ENCODE measurements around the gene AASDH. TPM values are rescaled to one million over a fixed set of nuclear protein-coding genes. Genes with fewer than 3 reads are reported as not detected.
"Not testable (repeated sequence)": the region's sequence is repeated elsewhere in the genome, so short reads cannot be mapped to it uniquely, and the experiment has no call there.

The AASDH gene
- total RNA-seq, 1 donor from 2014 or later, result 11.8 TPM

- Mint-ChIP-seq H3K9me3 (peaks cover 4% of the 10 kb centered on the region), H3K27me3 (no peaks in the 10 kb centered on the region), H3K4me1 (peaks cover 2% of the 10 kb centered on the region), H3K27ac (no peak overlapping the region), H3K36me3 (ENCODE audit: low read depth) (peaks cover 26% of the 10 kb centered on the region), H3K4me3 (no peak overlapping the region)
- intact Hi-C loops (cut with micrococcal nuclease), result no loop called here
- no peak for DNase-seq
Observed at GRCh38 chr4:56371426-56372220, 15.7 kb downstream of the AASDH start.

GRCh38 chr4:56370377-56370776, 16.9 kb downstream of the AASDH start:
- Mint-ChIP-seq H3K4me1 (no peaks in the 10 kb centered on the region), H3K27ac (no peak overlapping the region), H3K9me3 (peaks cover 4% of the 10 kb centered on the region), H3K36me3 (ENCODE audit: low read depth) (peaks cover 25% of the 10 kb centered on the region), H3K4me3 (no peak overlapping the region), H3K27me3 (no peaks in the 10 kb centered on the region)
- intact Hi-C loops (cut with micrococcal nuclease), result no loop called here
- no peak for DNase-seq

- H3K4me3 Mint-ChIP-seq; H3K4me1 Mint-ChIP-seq; H3K27me3 Mint-ChIP-seq; intact Hi-C loops (cut with micrococcal nuclease); H3K9me3 Mint-ChIP-seq; H3K27ac Mint-ChIP-seq; DNase-seq: not testable (repeated sequence)
- H3K36me3 Mint-ChIP-seq (ENCODE audit: low read depth), result peaks cover 18% of the 10 kb centered on the region
Observed at GRCh38 chr4:56362981-56363380, 24.3 kb downstream of the AASDH start.

GRCh38 chr4:56360071-56360470, 27.2 kb downstream of the AASDH start:
- H3K27me3 Mint-ChIP-seq, result no peaks in the 10 kb centered on the region
- H3K9me3 Mint-ChIP-seq, result peaks cover 5% of the 10 kb centered on the region
- peaks cover 16% of the 10 kb centered on the region for H3K36me3 Mint-ChIP-seq (ENCODE audit: low read depth)
- DNase-seq, result no peak
- intact Hi-C loops (cut with micrococcal nuclease), result no loop called here
- no peak overlapping the region for H3K4me3 Mint-ChIP-seq
- H3K27ac Mint-ChIP-seq, result no peak overlapping the region
- H3K4me1 Mint-ChIP-seq, result peaks cover 3% of the 10 kb centered on the region

GRCh38 chr4:56356650-56357049, 30.6 kb downstream of the AASDH start:
- H3K27me3 Mint-ChIP-seq, result no peaks in the 10 kb centered on the region
- no peaks in the 10 kb centered on the region for H3K4me1 Mint-ChIP-seq
- DNase-seq, result no peak
- intact Hi-C loops (cut with micrococcal nuclease), result no loop called here
- H3K27ac Mint-ChIP-seq, result no peak overlapping the region
- no peak overlapping the region for H3K4me3 Mint-ChIP-seq
- H3K9me3 Mint-ChIP-seq, result no peaks in the 10 kb centered on the region
- peaks cover 4% of the 10 kb centered on the region for H3K36me3 Mint-ChIP-seq (ENCODE audit: low read depth)

- peaks cover 7% of the 10 kb centered on the region for H3K4me1 Mint-ChIP-seq
- no peak for DNase-seq
- H3K36me3 Mint-ChIP-seq (ENCODE audit: low read depth), result peaks cover 10% of the 10 kb centered on the region
- H3K9me3 Mint-ChIP-seq, result no peaks in the 10 kb centered on the region
- no peak overlapping the region for H3K27ac Mint-ChIP-seq
- intact Hi-C loops (cut with micrococcal nuclease), result no loop called here
- H3K27me3 Mint-ChIP-seq, result no peaks in the 10 kb centered on the region
- H3K4me3 Mint-ChIP-seq, result no peak overlapping the region
Observed at GRCh38 chr4:56348576-56348975, 38.7 kb downstream of the AASDH start.

- no peak for DNase-seq
- intact Hi-C loops (cut with micrococcal nuclease), result no loop called here
- no peak overlapping the region for H3K27ac Mint-ChIP-seq
- H3K36me3 Mint-ChIP-seq (ENCODE audit: low read depth), result peaks cover 12% of the 10 kb centered on the region
- no peaks in the 10 kb centered on the region for H3K9me3 Mint-ChIP-seq
- no peaks in the 10 kb centered on the region for H3K27me3 Mint-ChIP-seq
- H3K4me3 Mint-ChIP-seq, result no peak overlapping the region
- H3K4me1 Mint-ChIP-seq, result peaks cover 7% of the 10 kb centered on the region
Observed at GRCh38 chr4:56345458-56345857, 41.8 kb downstream of the AASDH start.

- no peaks in the 10 kb centered on the region for H3K4me1 Mint-ChIP-seq
- H3K27ac Mint-ChIP-seq, result no peak overlapping the region
- no peak for DNase-seq
- H3K27me3 Mint-ChIP-seq, result no peaks in the 10 kb centered on the region
- H3K4me3 Mint-ChIP-seq, result no peak overlapping the region
- intact Hi-C loops (cut with micrococcal nuclease), result no loop called here
- H3K36me3 Mint-ChIP-seq (ENCODE audit: low read depth), result peaks cover 2% of the 10 kb centered on the region
- H3K9me3 Mint-ChIP-seq, result no peaks in the 10 kb centered on the region
Observed at GRCh38 chr4:56342746-56343145, 44.5 kb downstream of the AASDH start.

- DNase-seq, result no peak
- no peaks in the 10 kb centered on the region for H3K36me3 Mint-ChIP-seq (ENCODE audit: low read depth)
- intact Hi-C loops (cut with micrococcal nuclease), result no loop called here
- no peak overlapping the region for H3K4me3 Mint-ChIP-seq
- no peaks in the 10 kb centered on the region for H3K4me1 Mint-ChIP-seq
- H3K27ac Mint-ChIP-seq, result no peak overlapping the region
- H3K9me3 Mint-ChIP-seq, result peaks cover 2% of the 10 kb centered on the region
- peaks cover 4% of the 10 kb centered on the region for H3K27me3 Mint-ChIP-seq
Observed at GRCh38 chr4:56330691-56331090, 56.6 kb downstream of the AASDH start.

GRCh38 chr4:56326363-56326762, 60.9 kb downstream of the AASDH start:
- intact Hi-C loops (cut with micrococcal nuclease), result no loop called here
- DNase-seq, result peak; percentile 43
- Mint-ChIP-seq H3K4me3 (no peak overlapping the region), H3K36me3 (ENCODE audit: low read depth) (no peaks in the 10 kb centered on the region), H3K4me1 (no peaks in the 10 kb centered on the region), H3K9me3 (no peaks in the 10 kb centered on the region), H3K27me3 (peaks cover 4% of the 10 kb centered on the region), H3K27ac (no peak overlapping the region)

- no peaks in the 10 kb centered on the region for H3K4me1 Mint-ChIP-seq
- intact Hi-C loops (cut with micrococcal nuclease), result no loop called here
- H3K9me3 Mint-ChIP-seq, result no peaks in the 10 kb centered on the region
- peaks cover 7% of the 10 kb centered on the region for H3K27me3 Mint-ChIP-seq
- H3K36me3 Mint-ChIP-seq (ENCODE audit: low read depth), result no peaks in the 10 kb centered on the region
- DNase-seq, result peak; percentile 41
- no peak overlapping the region for H3K4me3 Mint-ChIP-seq
- no peak overlapping the region for H3K27ac Mint-ChIP-seq
Observed at GRCh38 chr4:56324011-56324610, 63.2 kb downstream of the AASDH start.

GRCh38 chr4:56323327-56323726, 64.0 kb downstream of the AASDH start:
- peak; percentile 43 for DNase-seq
- Mint-ChIP-seq H3K4me1 (no peaks in the 10 kb centered on the region), H3K27me3 (peaks cover 7% of the 10 kb centered on the region), H3K27ac (no peak overlapping the region), H3K4me3 (no peak overlapping the region), H3K36me3 (ENCODE audit: low read depth) (no peaks in the 10 kb centered on the region), H3K9me3 (no peaks in the 10 kb centered on the region)
- intact Hi-C loops (cut with micrococcal nuclease), result no loop called here

- H3K4me3 Mint-ChIP-seq, result no peak overlapping the region
- no peaks in the 10 kb centered on the region for H3K9me3 Mint-ChIP-seq
- intact Hi-C loops (cut with micrococcal nuclease), result no loop called here
- peaks cover 2% of the 10 kb centered on the region for H3K27me3 Mint-ChIP-seq
- H3K36me3 Mint-ChIP-seq (ENCODE audit: low read depth), result no peaks in the 10 kb centered on the region
- DNase-seq, result no peak
- H3K27ac Mint-ChIP-seq, result no peak overlapping the region
- no peaks in the 10 kb centered on the region for H3K4me1 Mint-ChIP-seq
Observed at GRCh38 chr4:56321251-56321650, 66.0 kb downstream of the AASDH start.

GRCh38 chr4:56320293-56320692, 67.0 kb downstream of the AASDH start:
- DNase-seq, result no peak
- Mint-ChIP-seq H3K4me1 (no peaks in the 10 kb centered on the region), H3K27ac (no peak overlapping the region), H3K9me3 (no peaks in the 10 kb centered on the region), H3K4me3 (no peak overlapping the region), H3K27me3 (peaks cover 2% of the 10 kb centered on the region), H3K36me3 (ENCODE audit: low read depth) (no peaks in the 10 kb centered on the region)
- intact Hi-C loops (cut with micrococcal nuclease), result no loop called here

Data from activated CD4-positive, alpha-beta T cell treated with anti-CD3 and anti-CD28 coated beads, Interleukin-2, amount 10 ng/mL, durations not matched to agents 24 days and 14 days (primary cell).